SH-SY5Y (cell line): ENCODE data around the gene VHLL.

Experiments
- GATA2 ChIP-seq: IDR thresholded peaks from 2 replicates; pipeline ENCODE4 v1.6.1; 2011; ENCODE audit warnings: mild to moderate bottlenecking, low read depth, low read length
- GATA3 ChIP-seq: IDR thresholded peaks from 2 replicates; pipeline ENCODE4 v1.6.1; 2011; ENCODE audit warnings: low read depth, mild to moderate bottlenecking, low read length, moderate library complexity

GRCh38 chr1:156276532-156276931 is 22.6 kb downstream of the VHLL start:
- TF ChIP-seq GATA2: no peak
- no peak for TF ChIP-seq GATA3
